ENCODE data around the gene MT3.

Gene MT3

DNA sequence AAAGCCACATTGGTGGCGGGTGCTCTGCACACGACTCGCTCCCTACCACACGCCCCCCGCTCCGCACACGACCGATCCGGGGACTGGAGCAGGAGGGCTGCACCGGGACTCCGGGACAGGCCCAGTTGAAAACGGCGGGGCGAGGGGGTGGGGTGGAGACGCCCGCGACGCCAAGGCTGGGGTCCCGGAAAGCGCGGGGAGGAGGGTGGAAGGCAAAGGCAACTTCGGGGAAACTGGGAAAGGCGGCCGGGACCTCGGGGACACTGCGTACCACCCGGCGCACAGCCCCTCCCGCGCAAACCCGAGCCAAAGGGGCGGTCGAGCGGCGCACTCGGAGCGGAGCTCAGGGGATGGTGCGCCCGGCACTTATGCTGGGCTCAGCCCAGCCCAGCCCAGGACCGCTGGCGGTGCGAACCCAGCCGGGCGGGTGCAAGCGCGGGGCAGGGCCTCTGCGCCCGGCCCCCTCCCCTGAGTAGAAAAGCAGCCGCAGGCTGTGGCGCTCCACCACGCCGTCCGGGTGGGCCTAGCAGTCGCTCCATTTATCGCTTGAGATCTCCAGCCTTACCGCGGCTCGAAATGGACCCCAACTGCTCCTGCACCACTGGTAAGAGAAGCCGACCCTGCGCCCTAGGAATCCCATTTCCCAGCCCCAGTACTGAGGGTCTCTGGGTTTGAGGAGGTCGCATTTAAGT lies 43.0 kb downstream of the MT3 start, which contains the start of gene MT1M:
Gene MT1M, plus strand, starts transcription at position 504 of the 692 bp plus-strand sequence. Its CDS starts 73 bp downstream, at position 577.
- no peak for DNase-seq

DNA sequence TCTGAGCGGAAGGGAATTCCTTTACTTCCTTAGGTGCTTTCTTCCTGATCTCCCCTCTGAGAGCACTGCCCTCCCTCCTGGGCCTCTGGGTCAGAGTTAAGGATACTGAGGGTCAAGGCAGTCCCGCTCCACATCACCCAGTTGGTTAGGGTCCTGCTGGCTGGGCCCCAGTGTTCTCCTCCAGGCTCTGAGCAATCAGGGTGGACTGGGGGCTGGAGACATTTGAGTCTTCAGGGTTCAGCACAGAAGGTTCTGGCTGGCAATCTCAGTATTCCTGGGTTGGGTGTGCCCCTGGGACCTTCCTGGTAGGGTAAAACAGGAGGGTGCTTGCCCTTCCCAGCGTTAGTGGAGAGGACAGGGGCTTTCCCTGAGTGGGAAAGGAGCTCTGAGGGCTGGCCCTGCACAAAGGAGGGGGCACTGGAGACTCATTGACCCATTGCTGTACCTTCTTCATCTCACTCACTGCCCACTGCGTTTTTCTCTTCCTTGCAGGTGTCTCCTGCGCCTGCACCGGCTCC lies 43.6 kb downstream of the MT3 start:
- DNase-seq = no peak

DNA sequence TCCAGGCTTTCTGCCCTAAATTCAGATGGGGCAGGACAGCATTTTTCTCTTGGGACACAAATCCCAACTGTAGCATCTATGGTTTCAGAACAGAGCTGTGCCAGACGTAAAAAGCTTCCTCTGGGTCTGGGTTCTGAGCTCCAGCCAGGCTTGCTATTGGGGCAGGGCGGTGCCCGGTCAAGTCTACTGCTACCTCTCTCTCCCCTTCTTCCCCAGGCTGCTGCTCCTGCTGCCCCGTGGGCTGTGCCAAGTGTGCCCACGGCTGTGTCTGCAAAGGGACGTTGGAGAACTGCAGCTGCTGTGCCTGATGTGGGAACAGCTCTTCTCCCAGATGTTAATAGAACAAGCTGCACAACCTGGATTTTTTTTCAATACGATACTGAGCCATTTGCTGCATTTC lies 44.2 kb downstream of the MT3 start:
- no peak for DNase-seq

DNA sequence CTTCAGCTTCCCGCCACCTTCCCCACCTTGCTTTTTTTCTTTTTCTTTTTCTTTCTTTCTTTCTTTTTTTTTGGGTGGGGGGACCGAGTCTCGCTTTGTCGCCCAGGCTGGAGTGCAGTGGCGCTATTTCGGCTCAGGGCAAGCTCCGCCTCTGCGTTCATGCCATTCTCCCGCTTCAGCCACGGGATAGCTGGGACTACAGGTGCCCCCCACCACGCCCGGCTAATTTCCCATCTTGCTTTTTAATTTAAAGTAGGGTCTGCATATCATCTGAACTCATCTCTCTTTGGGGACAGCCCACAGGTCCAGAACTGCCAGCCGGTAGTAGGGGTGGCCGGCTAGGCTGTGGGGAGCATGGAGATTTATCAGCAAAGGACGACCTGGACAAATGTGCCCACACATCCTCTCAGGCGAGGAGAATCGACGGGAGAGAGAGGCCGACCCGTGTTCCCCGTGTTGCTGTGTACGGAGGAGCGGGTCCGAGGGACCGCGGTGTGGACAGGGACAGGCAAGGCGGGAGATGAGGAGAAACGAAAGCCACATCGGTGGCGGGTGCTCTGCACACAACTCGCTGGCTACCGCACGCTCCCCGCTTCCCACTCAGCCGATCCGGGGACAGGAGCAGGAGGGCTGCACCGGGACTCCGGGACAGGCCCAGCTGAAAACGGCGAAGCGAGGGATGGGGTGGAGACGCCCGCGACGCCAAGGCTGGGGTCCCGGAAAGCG lies 45.5 kb downstream of the MT3 start:
- DNase-seq = no peak

DNA sequence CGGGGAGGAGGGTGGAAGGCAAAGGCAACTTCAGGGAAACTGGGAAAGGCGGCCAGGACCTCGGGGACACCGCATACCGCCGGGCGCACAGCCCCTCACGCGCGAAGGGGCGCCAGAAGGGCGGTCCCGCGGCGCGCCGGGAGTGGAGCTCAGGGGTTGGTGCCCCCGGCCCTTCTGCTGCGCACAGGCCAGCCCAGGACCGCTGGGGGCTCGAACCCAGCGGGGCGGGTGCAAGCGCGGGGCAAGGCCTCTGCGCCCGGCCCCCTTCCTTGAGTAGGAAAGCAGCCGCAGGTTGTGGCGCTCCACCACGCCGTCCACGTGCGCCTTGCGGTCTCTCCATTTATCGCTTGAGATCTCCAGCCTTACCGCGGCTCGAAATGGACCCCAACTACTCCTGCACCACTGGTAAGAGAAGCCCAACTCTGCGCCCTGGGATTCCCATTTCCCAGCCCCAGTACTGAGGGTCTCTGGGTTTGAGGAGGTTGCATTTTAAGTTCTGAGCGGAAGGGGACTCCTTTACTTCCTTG lies 46.2 kb downstream of the MT3 start:
- no peak for DNase-seq

DNA sequence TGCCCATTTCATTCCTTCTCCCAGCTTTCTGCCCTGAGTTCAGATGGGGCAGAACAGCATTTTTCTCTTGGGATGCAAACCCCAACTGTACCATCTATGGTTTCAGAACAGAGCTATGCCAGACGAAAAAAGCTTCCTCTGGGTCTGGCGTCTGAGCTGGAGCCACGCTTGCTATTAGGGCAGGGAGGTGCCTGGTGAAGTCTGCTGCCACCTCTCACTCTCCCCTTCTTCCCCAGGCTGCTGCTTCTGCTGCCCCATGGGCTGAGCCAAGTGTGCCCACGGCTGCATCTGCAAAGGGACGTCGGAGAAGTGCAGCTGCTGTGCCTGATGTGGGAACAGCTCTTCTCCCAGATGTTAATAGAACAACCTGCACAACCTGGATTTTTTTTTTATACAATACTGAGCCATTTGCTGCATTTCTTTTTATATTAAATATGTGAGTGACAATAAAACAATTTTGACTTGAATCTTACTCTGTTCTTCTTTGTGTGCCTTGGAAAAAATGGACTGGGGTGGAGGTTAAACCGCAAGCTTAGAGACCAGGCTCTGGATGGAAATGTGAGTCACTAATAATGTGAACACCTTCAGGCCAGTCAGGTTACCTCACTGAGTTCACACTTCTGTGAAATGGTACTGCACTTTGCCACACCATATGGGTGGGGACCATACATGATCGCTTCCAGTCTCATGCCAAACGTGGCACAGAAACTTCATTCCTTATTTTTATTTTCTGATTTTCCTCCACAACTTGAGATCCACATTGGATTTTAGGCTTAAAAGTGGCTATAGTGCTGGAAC lies 47.5 kb downstream of the MT3 start:
- DNase-seq = no peak

DNA sequence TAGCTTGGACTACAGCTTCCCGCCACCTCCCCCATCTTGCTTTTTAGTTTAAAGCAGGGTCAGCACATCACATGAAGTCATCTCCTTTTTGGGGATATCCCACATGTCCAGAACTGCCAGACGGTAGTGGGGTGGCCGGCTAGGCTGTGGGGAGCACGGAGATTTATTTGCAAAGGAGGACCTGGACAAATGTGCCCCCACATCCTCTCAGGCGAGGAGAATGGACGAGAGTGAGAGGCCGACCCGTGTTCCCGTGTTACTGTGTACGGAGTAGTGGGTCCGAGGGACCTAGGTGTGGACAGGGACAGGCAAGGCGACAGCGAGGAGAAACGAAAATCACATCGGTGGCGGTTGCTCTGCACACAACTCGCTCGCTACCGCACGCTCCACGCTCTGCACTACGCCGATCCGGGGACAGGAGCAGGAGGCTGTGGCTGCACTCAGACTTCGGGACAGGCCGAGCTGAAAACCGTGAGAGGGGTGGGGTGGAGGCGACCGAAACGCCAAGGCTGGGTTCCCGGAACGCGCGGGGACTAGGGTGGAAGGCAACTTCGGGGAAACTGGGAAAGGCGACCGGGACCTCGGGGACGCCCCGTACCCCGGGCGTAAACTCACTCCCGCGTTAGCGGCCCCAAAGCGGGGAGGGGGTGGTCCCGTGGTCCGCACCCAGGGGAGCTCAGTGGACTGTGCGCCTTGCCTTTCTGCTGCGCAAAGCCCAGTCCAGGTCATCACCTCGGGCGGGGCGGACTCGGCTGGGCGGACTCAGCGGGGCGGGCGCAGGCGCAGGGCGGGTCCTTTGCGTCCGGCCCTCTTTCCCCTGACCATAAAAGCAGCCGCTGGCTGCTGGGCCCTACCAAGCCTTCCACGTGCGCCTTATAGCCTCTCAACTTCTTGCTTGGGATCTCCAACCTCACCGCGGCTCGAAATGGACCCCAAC lies 48.8 kb downstream of the MT3 start, which contains the start of gene MT1A:
Gene MT1A, plus strand, starts transcription at position 853 of the 937 bp plus-strand sequence. Its CDS starts 73 bp downstream, at position 926.
- DNase-seq = no peak

DNA sequence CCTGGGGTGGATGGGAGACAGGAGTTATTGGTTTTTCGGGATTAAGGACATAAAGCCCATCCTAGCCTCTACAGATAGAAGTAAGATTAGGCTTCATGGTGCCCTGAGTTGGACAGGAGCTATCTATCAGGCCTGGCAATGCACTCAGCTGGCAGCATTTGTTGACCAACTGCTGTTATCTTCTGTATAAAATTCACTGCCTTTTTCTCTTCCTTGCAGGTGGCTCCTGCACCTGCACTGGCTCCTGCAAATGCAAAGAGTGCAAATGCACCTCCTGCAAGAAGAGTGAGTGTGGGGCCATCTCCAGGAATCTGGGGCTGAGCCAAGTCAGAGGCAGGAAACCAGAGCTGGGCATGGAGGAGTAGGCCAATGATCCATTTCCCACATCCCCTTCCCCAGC lies 49.7 kb downstream of the MT3 start:
- DNase-seq = no peak

DNA sequence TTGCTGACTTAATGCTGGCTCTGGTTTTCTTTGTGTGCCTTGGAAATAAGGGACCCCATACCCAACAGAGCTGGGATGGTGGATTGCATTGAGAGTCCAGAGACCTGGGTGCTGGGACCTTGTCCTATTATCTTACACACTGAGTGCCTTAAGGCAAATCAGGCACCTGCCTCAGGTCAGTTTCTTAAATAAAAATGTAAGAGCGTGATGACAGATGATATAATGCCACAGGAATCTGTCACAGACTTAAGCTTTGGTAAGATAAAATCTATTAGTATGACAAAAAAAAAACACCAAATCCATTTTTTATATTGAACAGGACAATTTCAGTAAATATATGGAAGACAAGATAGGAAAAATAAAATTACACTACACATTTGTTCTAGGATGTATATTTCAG lies 50.7 kb downstream of the MT3 start:
- no peak for DNase-seq

Data from stimulated activated CD4-positive, alpha-beta T cell treated with anti-CD3 and anti-CD28 coated beads, Interleukin-4, amount 100 ng/mL, for 24 hours (primary cell).